ENCODE data around the gene OBP2A.
"Not testable (repeated sequence)": the region's sequence is repeated elsewhere in the genome, so short reads cannot be mapped to it uniquely, and the experiment has no call there.

The OBP2A gene

DNA sequence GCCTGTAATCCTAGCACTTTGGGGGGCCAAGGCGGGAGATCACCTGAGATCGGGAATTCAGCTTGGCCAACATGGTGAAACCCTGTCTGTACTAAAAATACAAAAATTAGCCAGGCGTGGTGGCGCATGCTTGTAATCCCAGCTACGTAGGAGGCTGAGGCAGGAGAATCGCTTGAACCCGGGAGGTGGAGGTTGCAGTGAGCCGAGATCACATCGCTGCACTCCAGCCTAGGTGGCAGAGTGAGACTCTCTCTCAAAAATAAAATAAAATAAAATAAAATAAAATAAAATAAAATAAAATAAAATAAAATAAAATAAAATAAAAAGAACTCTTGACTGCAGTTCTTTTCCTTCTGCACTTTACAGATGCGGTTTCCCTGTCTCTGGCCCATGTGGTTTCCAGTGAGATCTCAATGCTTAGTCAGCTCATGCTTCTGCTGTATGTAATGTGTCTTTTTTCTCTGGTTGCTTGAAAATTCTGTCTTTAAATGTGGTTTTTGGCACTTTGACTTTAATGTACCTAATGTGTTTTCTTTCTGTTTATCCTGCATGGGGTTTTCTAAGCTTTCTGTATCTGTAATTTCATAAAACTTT, 17.0 kb upstream of the OBP2A start:
- not testable (repeated sequence) for DNase-seq

DNA sequence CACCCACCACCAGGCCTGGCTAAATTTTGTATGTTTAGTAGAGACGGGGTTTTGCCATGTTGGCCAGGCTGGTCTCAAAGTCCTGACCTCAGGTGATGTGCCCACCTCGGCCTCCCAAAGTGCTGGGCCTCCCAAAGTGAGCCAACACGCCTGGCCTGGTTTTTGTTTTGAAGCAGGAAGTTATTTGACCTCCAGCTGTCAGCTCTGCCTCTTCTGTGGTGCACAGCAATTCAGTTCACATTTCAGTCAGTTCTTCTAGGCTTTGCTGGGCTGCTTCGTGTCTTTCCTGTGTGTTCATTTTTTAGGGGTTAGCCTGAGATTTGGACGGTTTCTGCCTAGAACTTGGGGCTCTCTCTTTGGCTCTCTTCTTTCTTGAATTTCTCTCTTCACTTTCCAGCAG, 15.8 kb upstream of the OBP2A start:
- no peak for DNase-seq

DNA sequence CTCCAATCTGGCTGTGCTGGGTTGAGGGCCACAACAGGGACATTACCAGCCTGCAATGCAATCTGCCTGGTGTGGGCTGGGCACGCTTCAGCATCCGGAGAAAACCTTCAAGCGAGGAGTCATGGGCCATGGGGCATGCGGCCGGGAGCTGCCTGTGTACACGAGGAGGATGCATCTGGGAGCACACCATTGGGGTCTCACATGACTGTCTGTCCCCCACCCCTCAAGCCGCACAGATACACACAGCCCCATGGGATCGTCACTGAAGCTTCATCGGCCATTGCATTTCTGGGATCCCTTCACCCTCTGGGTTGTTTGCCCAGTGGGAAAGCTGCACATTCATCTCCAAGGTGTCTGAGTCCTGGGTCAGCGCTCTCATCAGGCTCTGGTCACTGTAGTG, 14.8 kb upstream of the OBP2A start:
- DNase-seq = no peak

DNA sequence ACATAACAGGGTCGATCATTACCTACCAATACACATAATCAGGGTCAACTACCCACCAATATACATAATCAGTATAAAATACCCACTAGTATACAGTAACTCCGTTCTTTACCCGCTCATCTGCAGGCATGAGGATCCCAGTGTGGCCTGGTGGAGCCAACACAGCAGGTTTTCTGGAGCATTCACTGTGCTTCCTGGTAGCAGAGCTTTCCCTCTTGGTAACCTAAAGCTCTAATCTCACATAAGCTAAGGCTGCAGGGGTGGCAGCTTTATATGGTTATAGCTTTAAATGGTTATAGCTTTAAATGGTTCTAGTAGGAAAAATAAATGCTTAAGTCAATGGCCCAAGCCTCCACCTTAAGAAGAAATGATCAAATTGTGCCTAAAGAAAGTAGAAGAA, 12.8 kb upstream of the OBP2A start:
- no peak for DNase-seq

DNA sequence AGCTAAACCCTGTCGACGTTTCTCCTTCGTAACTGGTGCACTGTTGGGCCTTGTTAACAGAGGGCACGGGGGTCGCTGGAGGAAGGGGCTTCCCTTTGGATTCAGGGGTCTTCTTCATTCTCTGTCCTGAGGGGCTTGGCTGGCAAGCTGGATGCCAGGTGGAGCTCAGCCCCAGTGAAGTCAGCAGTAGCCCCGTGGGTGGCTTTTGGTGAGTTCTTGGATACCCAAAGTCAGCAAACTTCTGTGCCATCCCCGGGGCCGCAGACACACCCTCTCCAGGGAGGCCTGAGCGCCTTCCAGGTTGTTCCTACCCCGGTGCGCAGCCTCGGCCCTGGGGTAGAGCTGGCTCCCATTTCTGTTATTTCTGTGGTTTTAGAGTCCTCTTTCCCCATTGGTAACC, 12.3 kb upstream of the OBP2A start:
- no peak for DNase-seq

DNA sequence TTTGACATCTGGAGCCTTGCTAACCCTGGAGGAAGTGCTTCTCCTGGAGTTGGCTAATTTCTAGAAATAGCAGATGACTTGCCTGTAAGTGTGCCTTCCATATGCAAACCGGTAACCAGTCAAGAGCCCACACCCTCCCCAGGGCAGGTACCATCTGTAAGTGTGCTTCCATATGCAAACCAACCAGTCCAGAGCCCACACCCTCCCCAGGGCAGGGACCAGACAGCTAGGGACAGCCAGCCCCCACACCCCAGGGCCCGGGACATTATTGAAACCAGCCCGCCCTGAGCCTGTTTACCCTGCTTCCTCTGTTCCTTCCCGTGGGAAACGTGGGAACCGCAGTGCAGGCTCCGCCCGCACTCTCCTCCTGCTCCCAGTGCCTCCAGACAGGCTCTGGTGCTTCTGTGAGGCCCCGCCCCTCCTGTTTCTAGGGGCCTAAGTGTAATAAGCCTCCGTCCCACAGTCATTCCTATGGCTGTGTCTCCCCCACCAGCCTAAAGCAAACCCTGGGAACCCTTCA, 11.7 kb upstream of the OBP2A start:
- DNase-seq = not testable (repeated sequence)

DNA sequence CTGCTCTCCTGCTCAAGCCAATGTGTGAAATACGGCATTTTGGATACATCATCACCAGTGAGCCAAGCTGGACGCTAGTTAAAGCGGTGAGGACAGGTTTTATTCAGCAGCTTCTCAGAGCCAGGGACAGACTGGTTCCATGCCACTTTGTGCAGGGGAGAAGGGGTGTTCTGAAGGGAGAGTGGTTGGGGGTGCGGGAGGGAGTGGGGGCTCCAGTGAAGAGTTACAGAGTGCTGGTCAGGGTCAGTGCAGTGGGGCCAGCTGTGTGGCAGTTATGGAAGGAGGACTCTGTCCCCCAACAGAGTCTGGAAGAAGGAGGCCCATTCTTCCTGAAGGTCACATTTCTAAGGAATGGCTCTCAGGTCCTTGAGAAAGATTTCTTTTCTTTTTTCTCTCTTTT, 11.1 kb upstream of the OBP2A start:
- DNase-seq = not testable (repeated sequence)

DNA sequence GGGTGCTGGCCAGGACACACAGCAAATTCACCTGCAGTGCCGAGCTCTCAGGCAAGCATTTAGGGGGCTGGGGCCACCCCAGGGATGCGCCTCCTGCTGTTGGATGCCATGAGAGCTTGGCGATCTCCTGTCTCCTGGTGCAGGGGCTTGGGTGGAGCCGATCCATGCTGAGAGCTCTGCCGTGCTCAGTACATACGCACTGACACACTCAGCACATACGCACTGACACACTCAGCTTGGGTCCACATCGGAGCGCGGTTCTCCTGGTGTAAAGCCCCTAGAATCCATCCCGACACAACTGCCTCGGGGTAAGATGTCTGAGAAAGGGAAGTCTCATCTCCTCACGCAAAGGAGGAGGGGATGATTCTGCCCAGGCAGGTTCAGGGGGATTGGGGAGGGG, 10.3 kb upstream of the OBP2A start:
- DNase-seq = not testable (repeated sequence)

DNA sequence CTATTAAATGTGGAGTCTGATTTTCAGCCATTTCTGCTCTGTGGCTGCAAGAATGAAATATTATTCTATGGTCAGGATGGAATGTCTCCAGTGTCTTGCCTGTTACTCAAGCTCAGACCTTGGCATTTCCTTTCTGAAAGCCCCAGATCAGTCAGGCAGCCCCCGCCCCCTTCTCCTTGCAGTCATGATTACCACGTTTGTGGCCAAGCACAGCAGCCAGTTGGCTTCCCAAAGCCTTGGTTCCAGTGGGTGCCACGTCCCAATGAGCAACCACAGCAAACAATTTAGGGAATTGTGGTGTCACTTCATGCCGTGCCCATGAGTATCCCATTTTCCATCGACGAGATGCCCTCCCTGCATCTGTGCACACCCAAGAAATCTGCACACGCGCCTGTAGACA, 9.7 kb upstream of the OBP2A start:
- no peak for DNase-seq

DNA sequence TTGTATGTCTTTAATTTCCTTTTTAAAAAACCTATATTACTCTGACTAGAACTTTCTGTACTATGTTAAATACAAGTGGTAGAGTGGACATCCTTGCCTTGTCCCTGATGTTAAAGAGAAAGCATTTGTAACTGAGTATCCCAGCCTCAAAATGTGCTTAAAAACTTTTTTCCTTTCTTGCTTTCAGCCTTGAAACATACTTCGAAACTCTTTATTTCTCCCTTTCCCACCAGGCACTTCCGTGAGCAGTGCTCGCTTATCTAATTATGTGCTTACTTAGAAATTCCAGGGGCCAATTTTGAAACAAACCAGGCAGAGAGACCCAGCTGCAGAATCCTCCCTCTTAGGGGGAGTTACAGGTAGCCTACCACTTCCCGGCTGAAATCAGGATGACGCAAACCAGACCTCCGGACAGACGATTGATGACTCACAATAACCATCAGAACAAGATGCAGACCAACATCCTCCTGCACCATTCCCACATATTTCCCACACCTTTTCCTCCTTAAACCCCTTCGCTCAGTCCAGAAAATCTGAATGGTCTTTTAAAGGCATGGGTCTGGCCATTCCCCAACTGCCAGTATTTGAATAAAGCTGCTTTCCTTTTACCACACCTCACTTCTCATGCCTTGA, 2.5 kb upstream of the OBP2A start:
- DNase-seq = not testable (repeated sequence)

DNA sequence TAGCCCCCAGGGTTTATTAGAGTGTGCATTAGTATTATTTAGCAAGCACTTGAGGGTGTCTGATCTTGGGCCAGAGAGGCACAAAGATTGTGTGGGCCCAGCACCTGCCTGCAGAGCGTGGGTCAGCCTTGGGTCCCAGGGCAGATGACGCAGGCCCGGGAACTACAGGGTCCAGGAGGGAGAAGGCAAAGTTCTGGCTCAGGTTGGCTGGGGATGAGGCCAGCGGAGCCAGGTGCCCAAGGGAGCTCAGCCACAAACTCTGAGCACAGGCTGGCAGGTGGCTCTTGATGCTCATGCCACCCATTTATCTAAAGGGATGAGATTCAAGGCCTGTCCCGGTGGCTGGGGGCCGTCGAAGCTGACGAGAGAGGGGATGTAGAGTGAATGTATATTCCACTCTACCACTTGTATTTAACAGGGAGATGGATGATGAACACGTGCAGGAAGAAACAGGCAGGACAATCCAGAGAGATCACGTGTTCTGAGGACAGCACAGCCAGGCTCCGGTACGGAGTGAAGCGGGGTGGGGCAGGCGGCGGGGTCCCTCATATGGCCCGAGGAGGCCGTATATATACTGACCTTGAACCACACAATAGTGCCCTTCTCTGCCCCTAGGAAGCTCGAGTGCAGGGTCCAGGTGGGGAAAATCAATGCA, 818 bp upstream of the OBP2A start:
- DNase-seq = no peak

DNA sequence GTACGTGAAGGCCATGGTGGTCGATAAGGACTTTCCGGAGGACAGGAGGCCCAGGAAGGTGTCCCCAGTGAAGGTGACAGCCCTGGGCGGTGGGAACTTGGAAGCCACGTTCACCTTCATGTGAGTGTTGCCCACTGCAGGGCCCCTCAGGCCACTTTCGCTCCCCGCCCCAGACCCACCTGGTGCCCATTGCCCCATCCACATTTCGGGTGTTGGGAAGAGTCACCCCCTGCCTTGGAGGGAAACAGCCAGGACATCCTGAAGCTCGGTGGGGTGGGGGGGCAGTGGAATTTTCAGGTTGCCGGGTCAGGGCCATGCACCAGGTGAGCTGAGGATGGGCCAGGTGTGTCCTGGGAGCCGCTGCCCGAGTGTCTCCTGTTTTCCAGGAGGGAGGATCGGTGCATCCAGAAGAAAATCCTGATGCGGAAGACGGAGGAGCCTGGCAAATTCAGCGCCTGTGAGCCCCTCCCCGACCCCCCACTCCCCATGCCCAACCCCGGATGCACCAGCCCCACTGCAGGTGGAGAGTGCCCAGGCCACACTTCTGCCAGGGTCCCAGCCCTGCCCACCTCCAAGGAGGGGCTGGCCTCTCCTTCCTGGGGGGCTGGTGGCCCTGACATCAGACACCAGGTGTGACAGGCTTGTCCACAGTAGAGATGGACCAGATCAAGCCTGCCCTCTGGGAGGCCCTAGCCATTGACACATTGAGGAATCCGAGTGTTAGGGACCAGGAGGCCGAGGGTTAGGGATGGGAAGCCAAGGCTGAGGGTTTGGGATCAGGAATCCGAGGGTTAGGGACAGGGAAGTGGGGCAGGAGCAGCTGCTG, 1.1 kb downstream of the OBP2A start:
- not testable (repeated sequence) for DNase-seq

DNA sequence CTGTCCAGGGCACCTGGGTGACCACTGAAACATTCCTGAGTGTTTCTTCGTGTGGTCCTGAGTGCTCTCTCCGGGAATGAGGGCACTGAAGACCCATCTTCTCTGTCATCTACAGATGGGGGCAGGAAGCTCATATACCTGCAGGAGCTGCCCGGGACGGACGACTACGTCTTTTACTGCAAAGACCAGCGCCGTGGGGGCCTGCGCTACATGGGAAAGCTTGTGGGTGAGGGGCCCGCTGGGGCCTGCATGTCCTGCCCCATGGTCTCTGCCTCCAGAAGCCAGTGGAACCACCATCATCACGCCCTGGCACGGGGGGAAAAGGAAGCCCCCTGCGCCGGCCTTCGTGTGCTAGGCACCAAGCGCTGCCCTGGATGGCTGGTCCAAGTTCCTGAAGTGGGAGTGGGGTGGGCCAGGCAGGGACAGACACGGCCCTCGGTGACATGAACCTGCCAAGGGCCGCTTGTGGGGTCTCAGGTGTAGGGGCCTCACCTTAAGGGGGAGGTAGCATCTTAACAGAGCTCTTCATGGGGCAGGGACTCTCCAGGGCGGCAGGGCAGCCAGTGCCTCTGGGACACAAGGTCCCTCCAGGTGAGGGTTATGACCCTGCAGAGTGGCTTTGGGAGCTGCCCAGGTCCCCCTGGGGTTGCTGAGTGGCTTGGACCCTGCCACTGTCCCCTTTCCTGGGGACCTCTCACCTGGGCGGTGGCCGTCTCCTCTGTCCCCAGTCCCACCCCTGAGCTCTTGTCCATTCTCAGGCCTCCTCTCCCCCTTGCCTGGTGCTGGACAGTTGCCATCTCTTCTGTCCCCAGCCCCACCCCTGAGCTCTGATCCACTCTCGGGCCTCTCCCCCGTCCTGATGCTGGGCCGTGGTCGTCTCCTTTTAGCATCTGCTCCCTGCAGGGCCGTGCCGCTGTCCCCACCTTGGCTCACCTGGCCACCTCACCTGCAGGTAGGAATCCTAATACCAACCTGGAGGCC, 2.1 kb downstream of the OBP2A start:
- DNase-seq = no peak

DNA sequence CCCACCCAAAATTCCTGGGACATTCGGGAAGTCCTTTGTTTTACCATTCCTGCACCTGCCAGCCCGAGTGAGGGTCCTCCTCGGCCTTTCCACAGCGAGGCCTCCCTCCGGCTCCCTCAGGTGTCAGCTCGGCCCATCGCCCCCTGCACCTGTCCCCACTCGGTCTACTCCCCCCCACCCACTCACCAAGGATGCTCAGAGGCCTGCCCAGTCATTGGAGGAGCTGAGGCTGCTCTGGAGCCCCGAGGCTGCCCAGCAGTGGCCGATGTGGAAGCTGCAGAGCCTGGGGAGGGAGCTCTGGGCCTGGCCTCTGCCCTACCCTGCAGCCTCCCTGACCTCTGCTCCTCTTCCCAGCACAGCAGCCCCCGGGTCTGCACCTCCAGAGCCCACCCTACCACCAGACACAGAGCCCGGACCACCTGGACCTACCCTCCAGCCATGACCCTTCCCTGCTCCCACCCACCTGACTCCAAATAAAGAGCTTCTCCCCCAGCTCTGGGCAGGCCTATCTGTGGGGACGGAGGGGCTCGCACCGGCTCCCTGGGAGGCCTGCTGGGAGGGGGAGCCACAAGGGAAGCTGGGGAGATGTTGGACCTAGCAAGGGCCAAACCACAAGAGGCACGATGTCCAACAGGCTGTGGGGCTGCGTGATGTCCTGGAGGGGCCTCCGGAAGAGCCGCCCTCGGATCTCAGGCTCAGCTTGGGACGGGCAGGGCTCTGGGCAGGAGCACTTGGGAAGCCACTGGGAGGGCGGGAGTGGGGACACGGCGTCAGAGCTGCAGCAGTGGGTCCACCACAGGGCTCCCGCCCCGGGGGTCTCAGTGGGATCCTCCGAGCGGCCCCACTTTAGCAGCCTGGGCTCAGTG, 3.8 kb downstream of the OBP2A start:
- not testable (repeated sequence) for DNase-seq

DNA sequence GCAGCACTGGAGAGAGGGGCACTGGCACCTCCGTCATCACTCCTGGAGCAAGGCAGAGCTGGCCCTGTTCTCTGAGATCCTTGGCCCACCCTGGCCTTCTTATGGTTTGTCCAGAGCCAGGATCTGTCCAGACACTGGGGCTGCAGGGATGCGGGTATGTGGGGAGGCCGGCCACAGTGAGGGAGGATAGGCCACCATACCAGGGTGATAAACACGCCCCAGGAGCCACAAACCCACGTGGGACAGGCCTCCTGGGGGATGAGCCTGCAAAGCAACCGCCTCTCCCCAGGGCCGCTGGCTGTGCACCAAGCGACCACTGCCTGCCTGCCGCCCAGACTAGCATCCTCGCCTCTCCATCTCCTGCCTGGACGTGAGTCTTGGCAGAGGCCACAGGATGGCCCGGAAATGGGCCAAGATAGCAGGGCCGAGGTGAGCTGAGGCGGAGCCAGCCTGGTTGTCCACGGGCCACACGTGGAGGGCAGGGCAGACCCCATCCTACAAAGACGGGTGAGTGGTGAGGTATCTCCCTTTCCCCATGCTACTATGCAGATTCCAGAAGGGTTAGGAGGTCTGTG, 4.5 kb downstream of the OBP2A start:
- DNase-seq = no peak

DNA sequence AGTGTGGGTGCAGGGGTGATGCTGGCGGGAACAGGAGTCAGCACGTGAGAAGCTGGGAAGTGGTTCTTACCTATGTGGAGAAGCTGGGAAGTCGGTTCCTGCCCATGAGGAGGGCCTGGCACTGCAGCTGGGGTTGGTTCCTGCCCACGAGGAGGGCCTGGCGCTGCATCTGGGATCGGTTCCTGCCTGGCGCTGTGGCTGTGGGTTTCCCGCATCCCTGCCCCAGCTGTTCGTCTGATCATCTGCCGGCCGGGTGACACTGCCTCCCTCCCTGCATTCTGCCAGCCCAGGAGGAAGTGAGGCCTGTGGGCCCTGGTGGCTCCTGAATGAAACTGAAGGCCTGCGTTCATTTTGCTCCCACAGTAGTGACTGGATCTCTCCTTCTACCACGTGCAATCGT, 5.1 kb downstream of the OBP2A start:
- no peak for DNase-seq

DNA sequence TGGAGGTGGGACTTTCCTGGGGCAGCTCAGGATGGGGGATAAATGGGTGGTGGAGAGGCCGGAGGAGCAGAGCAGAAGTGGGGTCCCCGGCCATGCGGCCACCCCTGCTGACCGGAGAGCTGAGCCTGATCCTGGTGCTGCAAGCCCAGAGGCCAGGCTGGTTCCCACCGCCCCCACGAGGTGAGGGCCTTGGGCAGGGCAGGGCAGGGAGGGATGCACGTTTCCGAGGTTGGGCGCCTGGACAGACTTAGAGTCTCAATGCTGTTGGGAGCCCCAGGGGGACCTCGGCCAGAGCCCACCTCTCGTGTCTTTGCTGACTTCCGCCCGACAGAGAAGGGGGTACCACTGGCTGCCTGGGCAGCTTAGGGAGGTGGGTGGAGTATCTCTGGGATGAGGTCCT, 5.5 kb downstream of the OBP2A start:
- no peak for DNase-seq

DNA sequence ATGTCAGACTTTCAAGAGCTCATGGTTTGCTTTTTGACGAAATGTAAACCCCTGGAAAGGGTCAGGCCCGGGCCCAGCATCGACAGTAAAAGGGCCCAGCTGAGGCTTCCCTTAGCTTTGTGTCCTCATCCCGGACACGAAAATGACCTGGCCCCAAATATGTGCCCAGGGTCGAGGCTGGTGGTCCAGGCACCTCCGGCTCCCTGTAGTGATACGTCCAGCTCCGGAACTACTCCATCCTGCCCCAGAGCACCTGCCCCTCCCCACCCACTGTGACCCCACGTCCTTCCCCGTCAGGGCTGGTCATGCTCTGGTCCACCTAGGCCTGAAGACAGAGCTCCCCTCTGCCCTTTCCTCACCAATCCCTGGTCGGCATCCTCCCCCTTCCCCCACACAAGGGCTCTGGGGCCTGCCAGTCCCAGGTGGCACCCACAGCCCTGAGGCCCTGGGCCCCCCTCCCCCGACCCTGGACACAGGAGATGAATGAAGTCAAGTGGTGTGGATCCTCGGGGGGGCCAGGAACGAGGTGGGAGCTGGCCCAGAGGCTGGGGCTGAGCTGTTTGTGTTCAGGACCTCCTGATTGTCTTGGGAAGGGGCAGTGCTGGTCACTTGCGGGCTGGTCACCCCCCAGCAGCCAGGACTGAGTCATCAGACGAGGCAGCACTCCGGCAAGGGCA, 6.2 kb downstream of the OBP2A start:
- no peak for DNase-seq

DNA sequence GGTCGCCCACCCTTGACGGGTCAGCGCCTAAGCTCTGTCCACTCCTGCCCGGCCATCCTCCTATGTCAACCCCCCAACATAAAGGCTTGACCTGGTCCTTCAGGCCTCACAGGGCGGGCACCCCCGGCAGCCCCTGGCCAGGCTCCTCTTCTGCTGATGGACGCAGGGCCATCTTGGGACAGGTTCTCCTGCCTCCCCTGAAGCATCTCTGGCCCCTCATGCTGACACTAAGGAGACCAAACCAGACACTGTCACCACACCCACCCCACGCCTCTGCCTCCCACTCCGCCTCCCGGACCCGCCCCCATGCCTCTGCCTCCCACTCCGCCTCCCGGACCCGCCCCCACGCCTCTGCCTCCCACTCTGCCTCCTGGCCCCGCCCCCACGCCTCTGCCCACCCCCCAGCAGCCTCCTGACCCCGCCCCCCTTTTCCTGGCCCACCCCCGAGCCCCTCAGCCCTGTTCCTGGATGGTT, 6.8 kb downstream of the OBP2A start:
- DNase-seq = no peak

DNA sequence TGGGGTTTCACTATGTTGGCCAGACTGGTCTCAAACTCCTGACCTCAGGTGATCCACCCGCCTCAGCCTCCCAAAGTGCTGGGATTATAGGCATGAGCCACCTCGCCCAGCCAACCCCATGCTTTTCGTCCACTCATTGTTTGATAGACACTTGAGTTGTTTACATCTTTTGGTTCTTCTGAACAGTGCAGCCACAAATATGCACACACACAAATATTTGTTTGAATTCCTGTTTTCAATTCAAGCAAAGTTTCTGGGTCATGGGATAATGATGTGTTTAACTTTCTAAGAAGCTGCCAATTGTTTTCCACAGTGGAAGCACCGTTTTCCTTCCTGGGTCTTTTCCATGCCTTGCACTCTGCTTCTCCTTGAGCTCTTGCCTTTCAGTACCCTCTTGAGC, 8.8 kb downstream of the OBP2A start:
- DNase-seq = no peak

Data from NCI-H748 treated with DMSO at 0.1 percent for 48 hours (cell line).